ENCODE data around the gene HIP1.

DNA sequence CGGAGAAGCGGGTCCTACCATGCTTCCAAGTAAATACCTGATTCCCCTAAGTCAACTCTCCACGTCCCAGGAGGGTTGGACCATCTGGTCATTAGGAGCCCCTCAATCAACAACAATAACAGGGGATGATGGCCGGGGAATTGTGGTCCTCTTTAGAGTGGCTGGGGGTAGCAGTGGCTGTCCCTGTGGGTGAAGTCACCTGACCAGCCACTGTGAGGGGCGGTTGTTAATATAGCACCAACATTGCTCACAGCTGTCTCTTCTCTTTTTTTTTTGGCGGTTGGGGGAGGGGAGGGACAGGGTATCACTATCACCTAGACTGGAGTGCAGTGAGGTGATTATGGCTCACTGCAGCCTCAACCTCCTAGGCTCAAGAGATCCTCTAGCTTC, 178.8 kb downstream of the HIP1 start:
- TF ChIP-seq, protein P1, sequence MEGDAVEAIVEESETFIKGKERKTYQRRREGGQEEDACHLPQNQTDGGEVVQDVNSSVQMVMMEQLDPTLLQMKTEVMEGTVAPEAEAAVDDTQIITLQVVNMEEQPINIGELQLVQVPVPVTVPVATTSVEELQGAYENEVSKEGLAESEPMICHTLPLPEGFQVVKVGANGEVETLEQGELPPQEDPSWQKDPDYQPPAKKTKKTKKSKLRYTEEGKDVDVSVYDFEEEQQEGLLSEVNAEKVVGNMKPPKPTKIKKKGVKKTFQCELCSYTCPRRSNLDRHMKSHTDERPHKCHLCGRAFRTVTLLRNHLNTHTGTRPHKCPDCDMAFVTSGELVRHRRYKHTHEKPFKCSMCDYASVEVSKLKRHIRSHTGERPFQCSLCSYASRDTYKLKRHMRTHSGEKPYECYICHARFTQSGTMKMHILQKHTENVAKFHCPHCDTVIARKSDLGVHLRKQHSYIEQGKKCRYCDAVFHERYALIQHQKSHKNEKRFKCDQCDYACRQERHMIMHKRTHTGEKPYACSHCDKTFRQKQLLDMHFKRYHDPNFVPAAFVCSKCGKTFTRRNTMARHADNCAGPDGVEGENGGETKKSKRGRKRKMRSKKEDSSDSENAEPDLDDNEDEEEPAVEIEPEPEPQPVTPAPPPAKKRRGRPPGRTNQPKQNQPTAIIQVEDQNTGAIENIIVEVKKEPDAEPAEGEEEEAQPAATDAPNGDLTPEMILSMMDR (IDR thresholded peaks at IDR 0.05), result no peak
- no peak for TF ChIP-seq POLR2A (IDR thresholded peaks at IDR 0.05)
